Esophagus squamous epithelium (tissue), 5 donors: Measurements from ENCODE around the gene PPP1R10. TPM values are rescaled to one million over a fixed set of nuclear protein-coding genes. Genes with fewer than 3 reads are reported as not detected.

Experiments
- DNase-seq: peaks from one replicate; lab custom pipeline; 2025; lab: John Stamatoyannopoulos, UW
- H3K27ac ChIP-seq, 4 donors: fragments of 200-600 bp; sonication (generic); one replicate each; pipeline ENCODE4 v1.5.1; 2016 to 2019; ENCODE audit warnings: mild to moderate bottlenecking in 1 of 4
- H3K27me3 ChIP-seq, 4 donors: fragments of 200-600 bp; sonication (generic); 1 replicate in 3 of 4; 2 replicates in 1 of 4; pipeline versions ENCODE4 v1.5.1 to v1.6.0; 2017 to 2021; ENCODE audit warnings: antibody characterized with exemption in 1 of 4
- H3K36me3 ChIP-seq, 3 donors: fragments of 200-600 bp; sonication (generic); one replicate each; pipeline ENCODE4 v1.5.1; 2016 to 2019
- H3K4me1 ChIP-seq, 3 donors: fragments of 200-600 bp; sonication (generic); one replicate each; pipeline ENCODE4 v1.5.1; 2017 to 2019
- H3K4me3 ChIP-seq, 4 donors: fragments of 200-600 bp; sonication (generic); 1 replicate in 3 of 4; 2 replicates in 1 of 4; pipeline ENCODE4 v1.5.1; 2016 to 2019; ENCODE audit warnings: mild to moderate bottlenecking in 2 of 4, moderate library complexity in 1 of 4
- H3K9me3 ChIP-seq, 3 donors: fragments of 200-600 bp; sonication (generic); one replicate each; pipeline ENCODE4 v1.5.1; 2016 to 2019
- CTCF ChIP-seq, 6 experiments: fragments of 450-650 bp in 4 of 6; fragments of 200-600 bp in 2 of 6; sonication (generic) in 2 of 6; IDR thresholded peaks; one replicate each; pipeline ENCODE4 v1.5.1; 2016 to 2019; ENCODE audit warnings: antibody characterized with exemption in 6 of 6, mild to moderate bottlenecking in 4 of 6, moderate library complexity in 4 of 6
- POLR2A ChIP-seq, 4 donors: fragments of 450-650 bp; IDR thresholded peaks; one replicate each; pipeline ENCODE4 v1.6.1; 2017; ENCODE audit warnings: antibody characterized with exemption in 4 of 4, mild to moderate bottlenecking in 4 of 4, moderate library complexity in 3 of 4
- WGBS, 2 donors: methylation state at CpG; one replicate each; pipeline ENCODE4 v1.1.5; 2018; 5-methylcytosine and 5-hydroxymethylcytosine counted together
- intact Hi-C: fragments of 100-400 bp; cut with DNase I; formaldehyde crosslinking; loops from one replicate; pipeline ENCODE4 v1.15.0; 2022
- total RNA-seq, 4 donors: library from RNA; depleted of rRNA; stranded (reverse); fragments of >200 nt; gene quantifications; one replicate each; pipeline ENCODE4 v1.1.0, GENCODE V29; 2016
- donor health status: DM: yes; HTN: yes; CAD: no.

Gene PPP1R10
- total RNA-seq, 4 donors from 2014 or later, result 24.2 to 32.6 (median 25.9) TPM

GRCh38 chr6:30656513-30656912 lies 39.5 kb upstream of the PPP1R10 start:
- no peaks in the 10 kb centered on the region for H3K4me1 ChIP-seq
- intact Hi-C loops, result no loop called here
- no peak overlapping the region for H3K4me3 ChIP-seq
- DNase-seq, result no peak
- WGBS, 2 donors, result 72 to 77% methylated on average over 7 of the region's 7 CpGs
- no peak for TF ChIP-seq POLR2A (IDR thresholded peaks at IDR 0.05)
- TF ChIP-seq CTCF (IDR thresholded peaks at IDR 0.05), result no peak
- H3K27me3 ChIP-seq, result no peaks in the 10 kb centered on the region
- peaks cover 42 to 100% (median 62%) of the 10 kb centered on the region in 3 donors for H3K36me3 ChIP-seq
- no peak overlapping the region for H3K27ac ChIP-seq
- H3K9me3 ChIP-seq, result no peaks in the 10 kb centered on the region

GRCh38 chr6:30655743-30656094 lies 38.7 kb upstream of the PPP1R10 start:
- 96% methylated on average over 3 of the region's 3 CpGs for WGBS, 2 donors
- peaks cover 42 to 100% (median 67%) of the 10 kb centered on the region in 3 donors for H3K36me3 ChIP-seq
- DNase-seq, result no peak
- intact Hi-C loops, result no loop called here
- TF ChIP-seq CTCF (IDR thresholded peaks at IDR 0.05) (no peak), POLR2A (IDR thresholded peaks at IDR 0.05) (no peak)
- no peak overlapping the region for H3K4me3 ChIP-seq
- no peaks in the 10 kb centered on the region for H3K4me1 ChIP-seq
- no peaks in the 10 kb centered on the region for H3K27me3 ChIP-seq
- no peaks in the 10 kb centered on the region for H3K9me3 ChIP-seq
- H3K27ac ChIP-seq, result no peak overlapping the region

DNA sequence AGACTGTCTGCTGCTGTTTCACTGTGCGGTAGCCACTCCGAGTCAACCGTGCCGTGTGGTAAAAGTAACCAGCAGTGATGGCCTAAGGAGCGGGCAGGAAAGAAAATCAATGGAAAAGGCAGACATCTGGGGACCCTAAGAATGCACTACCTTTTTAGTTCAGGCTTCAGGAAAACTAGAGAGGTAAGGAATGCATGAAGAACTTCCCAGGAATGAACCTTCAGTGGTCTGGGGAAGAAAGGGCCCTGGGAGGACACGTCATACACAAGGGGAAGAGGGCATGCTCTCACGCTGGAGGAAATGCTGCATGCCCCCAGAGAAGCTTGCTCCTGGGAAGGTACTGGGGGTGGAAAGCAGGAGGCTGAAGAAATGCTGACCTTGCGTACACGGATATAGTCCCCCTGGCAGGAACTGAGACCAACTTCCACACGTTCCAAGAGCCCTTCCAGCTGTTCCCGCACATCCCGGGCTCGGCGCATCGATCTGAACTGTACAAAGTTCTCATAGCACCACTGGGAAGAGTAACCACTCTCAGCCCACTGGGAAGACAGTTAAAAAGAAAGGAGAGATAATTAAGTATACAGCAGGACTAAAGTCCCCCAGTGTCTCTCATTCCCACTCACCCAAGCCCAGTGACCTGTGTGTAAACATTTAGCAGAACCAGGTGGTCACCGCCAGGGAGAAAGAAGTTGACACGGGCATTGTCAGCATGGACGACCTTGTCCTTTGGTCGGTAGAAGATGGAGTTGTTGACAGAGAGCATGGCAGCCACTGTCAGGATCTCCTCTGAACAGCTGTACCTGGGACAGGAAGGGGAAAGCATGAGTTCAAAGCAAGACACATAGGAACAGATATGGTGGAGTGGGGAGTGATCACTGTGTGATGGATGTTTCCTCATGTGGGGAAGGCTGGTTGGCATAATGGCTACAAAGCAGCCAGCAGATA lies 38.0 kb upstream of the PPP1R10 start:
- H3K9me3 ChIP-seq, result no peaks in the 10 kb centered on the region
- no peaks in the 10 kb centered on the region for H3K27me3 ChIP-seq
- TF ChIP-seq POLR2A (IDR thresholded peaks at IDR 0.05) (no peak), CTCF (IDR thresholded peaks at IDR 0.05) (no peak)
- WGBS, 2 donors, result 88 to 90% methylated on average over 17 of the region's 19 CpGs
- H3K4me1 ChIP-seq, result no peaks in the 10 kb centered on the region
- H3K36me3 ChIP-seq, result peaks cover 36 to 100% (median 69%) of the 10 kb centered on the region in 3 donors
- H3K4me3 ChIP-seq, result no peak overlapping the region
- intact Hi-C loops, result no loop called here
- no peak overlapping the region for H3K27ac ChIP-seq
- DNase-seq, result no peak

- Histone ChIP-seq H3K36me3 (peaks cover 23 to 67% (median 50%) of the 10 kb centered on the region in 3 donors), H3K4me1 (peaks cover 10 to 22% (median 13%) of the 10 kb centered on the region in 3 donors), H3K4me3 (no peak overlapping the region), H3K27me3 (no peaks in the 10 kb centered on the region), H3K9me3 (no peaks in the 10 kb centered on the region), H3K27ac (no peak overlapping the region)
- no peak for TF ChIP-seq POLR2A (IDR thresholded peaks at IDR 0.05)
- no peak for TF ChIP-seq CTCF (IDR thresholded peaks at IDR 0.05)
- intact Hi-C loops, result no loop called here
- 88 to 91% methylated on average over 12 of the region's 12 CpGs for WGBS, 2 donors
- DNase-seq, result no peak
Observed at GRCh38 chr6:30651143-30651542, 34.1 kb upstream of the PPP1R10 start.
